ENCODE data around the gene PPIG.

- no peak for TF ChIP-seq POLR2AphosphoS5 (IDR thresholded peaks at IDR 0.05; ENCODE audit: low read depth)
- TF ChIP-seq REST (IDR thresholded peaks at IDR 0.05; ENCODE audit: unreplicated experiment), result no peak
- no peak for TF ChIP-seq CTCF (conservative IDR thresholded peaks at IDR 0.05; ENCODE audit: low read depth in 2 of 2)
- no peak for TF ChIP-seq JUNB (IDR thresholded peaks at IDR 0.05; ENCODE audit: unreplicated experiment)
- TF ChIP-seq CREB1 (CRISPR knock-in tag; IDR thresholded peaks at IDR 0.05; ENCODE audit: low read depth), result no peak
- no peak for TF ChIP-seq EZH2 (IDR thresholded peaks at IDR 0.05; ENCODE audit: low read depth, unreplicated experiment)
- no peak for TF ChIP-seq ZNF462 (CRISPR knock-in tag; IDR thresholded peaks at IDR 0.05)
- no peak for TF ChIP-seq EZH2phosphoT487 (IDR thresholded peaks at IDR 0.05; ENCODE audit: unreplicated experiment)
- no peak for TF ChIP-seq ETS1 (IDR thresholded peaks at IDR 0.05)
Observed at GRCh38 chr2:169673921-169674320, 89.8 kb downstream of the PPIG start.

Measured in GM23338 (cell line).